Upper lobe of left lung (tissue), 4 donors: ENCODE results near the gene IGFBP6.

ENCODE experiments used
- CTCF ChIP-seq, 6 experiments: fragments of 450-650 bp in 4 of 6; fragments of 200-600 bp in 2 of 6; sonication (generic) in 2 of 6; IDR thresholded peaks; one replicate each; pipeline ENCODE4 v1.5.1; 2016 to 2019; ENCODE audit warnings: antibody characterized with exemption in 6 of 6
- EP300 ChIP-seq, 4 donors: sonication (generic); formaldehyde crosslinking; IDR thresholded peaks; one replicate each; pipeline ENCODE4 v1.5.1; 2017; ENCODE audit warnings: antibody characterized with exemption in 4 of 4, control low read depth in 2 of 4
- POLR2A ChIP-seq, 4 donors: fragments of 450-650 bp; IDR thresholded peaks; one replicate each; pipeline ENCODE4 v1.5.1; 2016 to 2017; ENCODE audit warnings: antibody characterized with exemption in 4 of 4, mild to moderate bottlenecking in 2 of 4
- POLR2AphosphoS5 ChIP-seq, 2 donors: sonication (generic); formaldehyde crosslinking; IDR thresholded peaks; one replicate each; pipeline ENCODE4 v1.5.1; 2017; ENCODE audit warnings: antibody characterized with exemption in 2 of 2

GRCh38 chr12:53123578-53124351, 26.3 kb downstream of the IGFBP6 start:
- TF ChIP-seq POLR2AphosphoS5 (IDR thresholded peaks at IDR 0.05) (no peak), POLR2A (IDR thresholded peaks at IDR 0.05) (no peak), CTCF (IDR thresholded peaks at IDR 0.05) (no peak), EP300 (IDR thresholded peaks at IDR 0.05) (no peak)
